Body of pancreas (tissue), 4 donors: Measurements from ENCODE around the gene RFC5.

Source experiments
- POLR2A ChIP-seq, 3 donors: fragments of 450-650 bp; IDR thresholded peaks; one replicate each; pipeline ENCODE4 v1.6.1; 2016; ENCODE audit warnings: antibody characterized with exemption in 3 of 3, mild to moderate bottlenecking in 2 of 3
- TF ChIP-seq, protein P1 (sequence below), 7 experiments: fragments of 450-650 bp in 4 of 7; fragments of 200-600 bp in 3 of 7; sonication (generic) in 3 of 7; IDR thresholded peaks; one replicate each; pipeline ENCODE4 v1.5.1; 2016 to 2019; ENCODE audit warnings: antibody characterized with exemption in 7 of 7

GRCh38 chr12:118011961-118012360, 4.5 kb upstream of the RFC5 start:
- TF ChIP-seq, protein P1, sequence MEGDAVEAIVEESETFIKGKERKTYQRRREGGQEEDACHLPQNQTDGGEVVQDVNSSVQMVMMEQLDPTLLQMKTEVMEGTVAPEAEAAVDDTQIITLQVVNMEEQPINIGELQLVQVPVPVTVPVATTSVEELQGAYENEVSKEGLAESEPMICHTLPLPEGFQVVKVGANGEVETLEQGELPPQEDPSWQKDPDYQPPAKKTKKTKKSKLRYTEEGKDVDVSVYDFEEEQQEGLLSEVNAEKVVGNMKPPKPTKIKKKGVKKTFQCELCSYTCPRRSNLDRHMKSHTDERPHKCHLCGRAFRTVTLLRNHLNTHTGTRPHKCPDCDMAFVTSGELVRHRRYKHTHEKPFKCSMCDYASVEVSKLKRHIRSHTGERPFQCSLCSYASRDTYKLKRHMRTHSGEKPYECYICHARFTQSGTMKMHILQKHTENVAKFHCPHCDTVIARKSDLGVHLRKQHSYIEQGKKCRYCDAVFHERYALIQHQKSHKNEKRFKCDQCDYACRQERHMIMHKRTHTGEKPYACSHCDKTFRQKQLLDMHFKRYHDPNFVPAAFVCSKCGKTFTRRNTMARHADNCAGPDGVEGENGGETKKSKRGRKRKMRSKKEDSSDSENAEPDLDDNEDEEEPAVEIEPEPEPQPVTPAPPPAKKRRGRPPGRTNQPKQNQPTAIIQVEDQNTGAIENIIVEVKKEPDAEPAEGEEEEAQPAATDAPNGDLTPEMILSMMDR (IDR thresholded peaks at IDR 0.05) = no peak
- no peak for TF ChIP-seq POLR2A (IDR thresholded peaks at IDR 0.05)
